ENCODE results near the gene CTLA4. TPM values are rescaled to one million over a fixed set of nuclear protein-coding genes. Genes with fewer than 3 reads are reported as not detected.

The CTLA4 gene
- total and polyA plus RNA-seq, 2 experiments from 2014 or later: not detected

- TF ChIP-seq REST (IDR thresholded peaks at IDR 0.05; ENCODE audit: unreplicated experiment): no peak
- no peak for TF ChIP-seq ZNF462 (CRISPR knock-in tag; IDR thresholded peaks at IDR 0.05)
Measured at GRCh38 chr2:203873921-203874631, 6.5 kb downstream of the CTLA4 start (continued).

- H3K36me3 Mint-ChIP-seq (ENCODE audit: low read depth): no peaks in the 10 kb centered on the region
- Histone ChIP-seq H3K4me1 (ENCODE audit: insufficient read depth) (no peaks in the 10 kb centered on the region), H3K27ac (ENCODE audit: low read depth) (no peak overlapping the region), H3F3A (replicated peaks; ENCODE audit: low read depth) (no peaks in the 10 kb centered on the region), H3K36me3 (ENCODE audit: insufficient read depth) (no peaks in the 10 kb centered on the region), H3K27me3 (ENCODE audit: insufficient read depth) (no peaks in the 10 kb centered on the region), H3K9me2 (ENCODE audit: insufficient read depth) (peaks cover 14% of the 10 kb centered on the region; the same call in 1 of the 2 replicates), H3K4me2 (no peak overlapping the region), H4K20me1 (replicated peaks; ENCODE audit: insufficient read depth) (no peaks in the 10 kb centered on the region), H3K4me3 (no peak overlapping the region), H3K79me2 (replicated peaks; ENCODE audit: insufficient read depth) (no peaks in the 10 kb centered on the region), H2AFZ (no peak overlapping the region)
- H3K4me3 Mint-ChIP-seq: no peak overlapping the region
- H3K27ac Mint-ChIP-seq: no peak overlapping the region
- H3K27me3 Mint-ChIP-seq (ENCODE audit: insufficient read depth, low read depth, poor library complexity): no peaks in the 10 kb centered on the region
- ATAC-seq (no peak), DNase-seq (ENCODE audit: low spot score) (no peak)
- no peaks in the 10 kb centered on the region for H3K4me1 Mint-ChIP-seq
- H3K9me3 Mint-ChIP-seq: no peaks in the 10 kb centered on the region
- TF ChIP-seq ZNF331 (CRISPR knock-in tag; IDR thresholded peaks at IDR 0.05; ENCODE audit: low read depth) (no peak), REST (IDR thresholded peaks at IDR 0.05; ENCODE audit: unreplicated experiment) (no peak), POLR2AphosphoS5 (IDR thresholded peaks at IDR 0.05; ENCODE audit: low read depth) (no peak), CREB1 (CRISPR knock-in tag; IDR thresholded peaks at IDR 0.05; ENCODE audit: low read depth) (no peak), ETS1 (IDR thresholded peaks at IDR 0.05) (no peak), CTCF (conservative IDR thresholded peaks at IDR 0.05; ENCODE audit: low read depth in 2 of 2) (no peak)
Measured at GRCh38 chr2:203875471-203875870, 7.9 kb downstream of the CTLA4 start.
